ENCODE data around the gene FNDC3A. TPM values are rescaled to one million over a fixed set of nuclear protein-coding genes. Genes with fewer than 3 reads are reported as not detected.

The FNDC3A gene
- total RNA-seq = 10 to 100 TPM; 43.7 to 44.4 TPM
- 10 to 100 TPM in 1 of 2 donors, 1 to 10 TPM in 1; 4.6 to 12.6 TPM for polyA plus RNA-seq

- H3K4me3 Mint-ChIP-seq = peak within 1 kb of the TSS; percentile 94 to 98 (median 96)
- intact Hi-C loops (cut with micrococcal nuclease) = loop anchor here (1.0 to 10.0 kb wide), 10 partner anchors 134 to 1021 kb away; partner anchors contain the start of genes CAB39L, CDADC1, CYSLTR2 and KPNA3
These were observed at the start of gene FNDC3A for GRCh38 chr13:48975856-48976575. Gene FNDC3A, plus strand, starts transcription at chr13:48975912. Its CDS starts 30,279 bp downstream, at chr13:49006191.

GRCh38 chr13:48928757-48929430 is 46.8 kb upstream of the FNDC3A start:
- Mint-ChIP-seq H3K27me3 (peaks cover 0 to 2% of the 10 kb centered on the region in 2 donors), H3K4me1 (peaks cover 0 to 8% (median 3%) of the 10 kb centered on the region in 4 donors), H3K9me3 (peaks cover 0 to 7% (median 3%) of the 10 kb centered on the region in 8 donors), H3K27ac (peak overlapping the region in 1 of 7 donors; percentile 9), H3K4me3 (no peak overlapping the region), H3K36me3 (no peaks in the 10 kb centered on the region)
- intact Hi-C loops (cut with micrococcal nuclease) = no loop called here
- no peak for DNase-seq
- Histone ChIP-seq H3K4me3 (ENCODE audit: low read length in 2 of 2) (no peak overlapping the region), H3K36me3 (ENCODE audit: insufficient read depth, low read length) (no peaks in the 10 kb centered on the region), H3K27me3 (ENCODE audit: insufficient read depth, low read length) (no peaks in the 10 kb centered on the region), H3K9me3 (ENCODE audit: control insufficient read depth in 1 of 2, low read length in 2 of 2) (no peaks in the 10 kb centered on the region), H3K4me1 (ENCODE audit: insufficient read depth, low read length) (no peaks in the 10 kb centered on the region), H3K27ac (ENCODE audit: low read depth, low read length) (no peak overlapping the region)
- CTCF ChIA-PET (ENCODE audit: partially characterized antibody) = no interaction called here
- POLR2A ChIA-PET (ENCODE audit: partially characterized antibody) = no interaction called here

More at GRCh38 chr13:48975856-48976575, at the start of gene FNDC3A:
- DNase-seq = peak; percentile 88 to 92 (median 89)
- Histone ChIP-seq H3K4me3 (ENCODE audit: low read length in 2 of 2) (peak within 1 kb of the TSS; percentile 81 to 83), H3K36me3 (ENCODE audit: insufficient read depth, low read length) (no peaks in the 10 kb centered on the region), H3K27me3 (ENCODE audit: insufficient read depth, low read length) (no peaks in the 10 kb centered on the region), H3K4me1 (ENCODE audit: insufficient read depth, low read length) (peaks cover 51% of the 10 kb centered on the region), H3K27ac (ENCODE audit: low read depth, low read length) (peak within 1 kb of the TSS; percentile 90), H3K9me3 (ENCODE audit: control insufficient read depth in 1 of 2, low read length in 2 of 2) (peaks cover 0 to 8% of the 10 kb centered on the region in 2 donors)
- POLR2A ChIA-PET (ENCODE audit: partially characterized antibody) = interaction anchor here (0.6 to 3.1 kb wide), 25 partner anchors 8 to 1149 kb away, joined by 3 to 38 read pairs (median 5); partner anchors contain the start of genes CAB39L, CDADC1, NUDT15 and PHF11
- peaks cover 0 to 3% of the 10 kb centered on the region in 2 donors for H3K27me3 Mint-ChIP-seq
- CTCF ChIA-PET (ENCODE audit: partially characterized antibody) = interaction anchor here (0.5 to 1.4 kb wide), 4 partner anchors 12 to 272 kb away, joined by 3 read pairs; no protein-coding TSS in a partner anchor
- peaks cover 20 to 30% of the 10 kb centered on the region in 2 donors for H3K36me3 Mint-ChIP-seq
- peaks cover 3 to 34% (median 21%) of the 10 kb centered on the region in 8 donors for H3K9me3 Mint-ChIP-seq
- peaks cover 28 to 55% (median 40%) of the 10 kb centered on the region in 4 donors for H3K4me1 Mint-ChIP-seq
- H3K27ac Mint-ChIP-seq = peak within 1 kb of the TSS; percentile 90 to 99 (median 99)

GRCh38 chr13:48930918-48931317 is 44.8 kb upstream of the FNDC3A start:
- intact Hi-C loops (cut with micrococcal nuclease) = no loop called here
- Histone ChIP-seq H3K4me3 (ENCODE audit: low read length in 2 of 2) (no peak overlapping the region), H3K9me3 (ENCODE audit: control insufficient read depth in 1 of 2, low read length in 2 of 2) (no peaks in the 10 kb centered on the region), H3K27ac (ENCODE audit: low read depth, low read length) (no peak overlapping the region), H3K27me3 (ENCODE audit: insufficient read depth, low read length) (no peaks in the 10 kb centered on the region), H3K4me1 (ENCODE audit: insufficient read depth, low read length) (no peaks in the 10 kb centered on the region), H3K36me3 (ENCODE audit: insufficient read depth, low read length) (no peaks in the 10 kb centered on the region)
- Mint-ChIP-seq H3K9me3 (peaks cover 0 to 15% (median 4%) of the 10 kb centered on the region in 8 donors), H3K36me3 (no peaks in the 10 kb centered on the region), H3K4me1 (peaks cover 0 to 8% (median 3%) of the 10 kb centered on the region in 4 donors), H3K4me3 (no peak overlapping the region), H3K27me3 (peaks cover 0 to 2% of the 10 kb centered on the region in 2 donors), H3K27ac (no peak overlapping the region)
- CTCF ChIA-PET (ENCODE audit: partially characterized antibody) = no interaction called here
- no peak for DNase-seq
- POLR2A ChIA-PET (ENCODE audit: partially characterized antibody) = no interaction called here

- Histone ChIP-seq H3K9me3 (ENCODE audit: control insufficient read depth in 1 of 2, low read length in 2 of 2) (no peaks in the 10 kb centered on the region), H3K4me1 (ENCODE audit: insufficient read depth, low read length) (peaks cover 18% of the 10 kb centered on the region), H3K36me3 (ENCODE audit: insufficient read depth, low read length) (no peaks in the 10 kb centered on the region), H3K4me3 (ENCODE audit: low read length in 2 of 2) (no peak overlapping the region), H3K27me3 (ENCODE audit: insufficient read depth, low read length) (no peaks in the 10 kb centered on the region), H3K27ac (ENCODE audit: low read depth, low read length) (no peak overlapping the region)
- H3K36me3 Mint-ChIP-seq = no peaks in the 10 kb centered on the region
- H3K9me3 Mint-ChIP-seq = peaks cover 0 to 12% (median 3%) of the 10 kb centered on the region in 8 donors
- ChIA-PET POLR2A (ENCODE audit: partially characterized antibody) (no interaction called here), CTCF (ENCODE audit: partially characterized antibody) (no interaction called here)
- H3K4me3 Mint-ChIP-seq = peak overlapping the region in 2 of 8 donors; percentile 41 to 47
- peaks cover 8 to 14% (median 13%) of the 10 kb centered on the region in 4 donors for H3K4me1 Mint-ChIP-seq
- intact Hi-C loops (cut with micrococcal nuclease) = no loop called here
- H3K27me3 Mint-ChIP-seq = peaks cover 3 to 9% of the 10 kb centered on the region in 2 donors
- no peak for DNase-seq
- peak overlapping the region in 2 of 7 donors; percentile 23 to 54 for H3K27ac Mint-ChIP-seq
These were observed 37.3 kb upstream of the FNDC3A start for GRCh38 chr13:48938308-48938943.

- Histone ChIP-seq H3K4me3 (ENCODE audit: low read length in 2 of 2) (no peak overlapping the region), H3K9me3 (ENCODE audit: control insufficient read depth in 1 of 2, low read length in 2 of 2) (no peaks in the 10 kb centered on the region), H3K36me3 (ENCODE audit: insufficient read depth, low read length) (no peaks in the 10 kb centered on the region), H3K27me3 (ENCODE audit: insufficient read depth, low read length) (no peaks in the 10 kb centered on the region), H3K4me1 (ENCODE audit: insufficient read depth, low read length) (peaks cover 18% of the 10 kb centered on the region), H3K27ac (ENCODE audit: low read depth, low read length) (no peak overlapping the region)
- Mint-ChIP-seq H3K9me3 (peaks cover 0 to 3% (median 0%) of the 10 kb centered on the region in 8 donors), H3K27ac (peak overlapping the region in 1 of 7 donors; percentile 8), H3K36me3 (no peaks in the 10 kb centered on the region), H3K4me3 (peak overlapping the region in 1 of 8 donors; percentile 37), H3K27me3 (peaks cover 1 to 9% of the 10 kb centered on the region in 2 donors), H3K4me1 (peaks cover 8 to 14% (median 13%) of the 10 kb centered on the region in 4 donors)
- ChIA-PET CTCF (ENCODE audit: partially characterized antibody) (no interaction called here), POLR2A (ENCODE audit: partially characterized antibody) (no interaction called here)
- DNase-seq = no peak
- intact Hi-C loops (cut with micrococcal nuclease) = no loop called here
These were observed 36.0 kb upstream of the FNDC3A start for GRCh38 chr13:48939728-48940127.

- Histone ChIP-seq H3K27me3 (ENCODE audit: insufficient read depth, low read length) (no peaks in the 10 kb centered on the region), H3K4me3 (ENCODE audit: low read length in 2 of 2) (no peak overlapping the region), H3K27ac (ENCODE audit: low read depth, low read length) (no peak overlapping the region), H3K9me3 (ENCODE audit: control insufficient read depth in 1 of 2, low read length in 2 of 2) (no peaks in the 10 kb centered on the region), H3K36me3 (ENCODE audit: insufficient read depth, low read length) (no peaks in the 10 kb centered on the region), H3K4me1 (ENCODE audit: insufficient read depth, low read length) (peaks cover 18% of the 10 kb centered on the region)
- Mint-ChIP-seq H3K9me3 (no peaks in the 10 kb centered on the region), H3K27ac (no peak overlapping the region), H3K36me3 (no peaks in the 10 kb centered on the region), H3K4me3 (no peak overlapping the region), H3K27me3 (peaks cover 1 to 10% of the 10 kb centered on the region in 2 donors), H3K4me1 (peaks cover 8 to 14% (median 13%) of the 10 kb centered on the region in 4 donors)
- no peak for DNase-seq
- intact Hi-C loops (cut with micrococcal nuclease) = no loop called here
- ChIA-PET CTCF (ENCODE audit: partially characterized antibody) (no interaction called here), POLR2A (ENCODE audit: partially characterized antibody) (no interaction called here)
These were observed 33.6 kb upstream of the FNDC3A start for GRCh38 chr13:48942131-48942530.

- DNase-seq = no peak
- no peaks in the 10 kb centered on the region for H3K36me3 Mint-ChIP-seq
- H3K9me3 ChIP-seq (ENCODE audit: control insufficient read depth in 1 of 2, low read length in 2 of 2) = no peaks in the 10 kb centered on the region
- no peaks in the 10 kb centered on the region for H3K27me3 ChIP-seq (ENCODE audit: insufficient read depth, low read length)
- no peaks in the 10 kb centered on the region for H3K36me3 ChIP-seq (ENCODE audit: insufficient read depth, low read length)
- intact Hi-C loops (cut with micrococcal nuclease) = no loop called here
- POLR2A ChIA-PET (ENCODE audit: partially characterized antibody) = no interaction called here
- H3K4me1 Mint-ChIP-seq = peaks cover 2 to 7% (median 7%) of the 10 kb centered on the region in 4 donors
- H3K4me1 ChIP-seq (ENCODE audit: insufficient read depth, low read length) = peaks cover 5% of the 10 kb centered on the region
- no peaks in the 10 kb centered on the region for H3K9me3 Mint-ChIP-seq
- H3K4me3 ChIP-seq (ENCODE audit: low read length in 2 of 2) = no peak overlapping the region
- H3K27me3 Mint-ChIP-seq = peaks cover 1 to 10% of the 10 kb centered on the region in 2 donors
- CTCF ChIA-PET (ENCODE audit: partially characterized antibody) = no interaction called here
- H3K27ac Mint-ChIP-seq = no peak overlapping the region
- H3K4me3 Mint-ChIP-seq = no peak overlapping the region
- no peak overlapping the region for H3K27ac ChIP-seq (ENCODE audit: low read depth, low read length)
These were observed 31.5 kb upstream of the FNDC3A start for GRCh38 chr13:48944221-48944620.

Measured in CD4-positive, alpha-beta memory T cell (primary cell).